Activated T-cell treated with anti-CD3 and anti-CD28 coated beads for 48 hours (primary cell): ENCODE results near the gene MEPE.
A peak's percentile ranks its signal among the peaks of the same experiment; 100 is the strongest.
"Not testable (repeated sequence)": the region's sequence is repeated elsewhere in the genome, so short reads cannot be mapped to it uniquely, and the experiment has no call there.

Source experiments
- DNase-seq: peaks from one replicate; pipeline ENCODE4 v3.0.0-alpha.2; 2020; ENCODE audit warnings: low read depth

Gene MEPE

DNA sequence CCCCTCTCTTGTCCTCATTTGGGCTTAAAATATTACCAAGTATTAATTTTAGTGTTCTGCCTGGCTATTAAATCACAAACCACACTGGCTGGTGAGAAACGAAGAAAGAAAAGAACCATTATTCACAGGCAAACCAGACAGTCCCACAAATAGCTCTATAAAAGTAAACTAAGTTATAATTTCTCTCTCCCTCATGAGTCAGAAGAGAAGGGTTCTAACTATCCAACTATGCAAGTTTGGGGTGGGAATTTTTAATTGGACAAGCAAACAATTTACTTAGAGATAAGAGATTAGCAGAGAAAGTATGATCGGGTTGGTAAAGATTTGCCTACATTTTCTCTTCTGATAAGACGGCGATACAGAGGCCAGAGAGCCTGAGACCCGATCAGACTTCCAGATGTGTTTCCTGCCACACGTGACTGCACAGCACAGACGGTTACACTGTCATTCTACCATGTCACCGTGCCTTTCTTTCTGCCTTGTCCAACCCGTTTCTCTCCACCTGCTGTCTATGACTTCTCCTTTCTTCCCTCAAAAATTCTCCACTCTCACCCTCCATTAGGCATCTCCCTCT, 52.3 kb downstream of the MEPE start:
- no peak for DNase-seq

DNA sequence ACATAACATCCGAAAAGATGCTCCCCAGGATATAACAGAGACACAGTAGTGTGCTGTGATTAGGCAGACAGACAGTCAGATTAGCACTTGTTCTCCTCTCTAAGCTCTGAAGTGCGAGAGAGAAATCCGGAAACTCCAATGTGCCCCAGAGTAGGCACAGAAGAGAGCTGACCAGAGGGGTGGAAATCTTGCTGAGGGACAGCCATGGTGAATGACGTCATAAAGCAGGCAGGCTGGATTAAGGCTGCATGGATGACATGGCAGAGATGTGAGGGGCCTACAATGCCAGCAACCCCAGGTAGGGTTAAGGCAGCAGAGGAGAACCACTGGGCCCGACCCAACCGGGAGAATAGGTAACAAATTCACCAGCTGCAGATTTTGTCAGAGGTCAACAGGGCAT, 53.3 kb downstream of the MEPE start:
- DNase-seq, result no peak

DNA sequence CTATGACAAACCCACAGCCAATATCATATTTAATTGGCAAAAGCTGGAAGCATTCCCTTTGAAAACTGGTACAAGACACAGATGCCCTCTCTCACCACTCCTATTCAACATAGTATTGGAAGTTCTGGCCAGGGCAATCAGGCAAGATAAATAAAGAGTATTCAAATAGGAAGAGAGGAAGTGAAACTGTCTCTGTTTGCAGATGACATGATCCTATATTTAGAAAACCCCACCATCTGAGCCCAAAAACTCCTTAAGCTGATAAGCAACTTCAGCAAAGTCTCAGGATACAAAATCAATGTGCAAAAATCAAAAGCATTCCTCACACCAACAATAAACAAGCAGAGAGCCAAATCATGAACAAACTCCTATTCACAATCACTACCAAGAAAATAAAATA, 58.0 kb downstream of the MEPE start:
- not testable (repeated sequence) for DNase-seq

DNA sequence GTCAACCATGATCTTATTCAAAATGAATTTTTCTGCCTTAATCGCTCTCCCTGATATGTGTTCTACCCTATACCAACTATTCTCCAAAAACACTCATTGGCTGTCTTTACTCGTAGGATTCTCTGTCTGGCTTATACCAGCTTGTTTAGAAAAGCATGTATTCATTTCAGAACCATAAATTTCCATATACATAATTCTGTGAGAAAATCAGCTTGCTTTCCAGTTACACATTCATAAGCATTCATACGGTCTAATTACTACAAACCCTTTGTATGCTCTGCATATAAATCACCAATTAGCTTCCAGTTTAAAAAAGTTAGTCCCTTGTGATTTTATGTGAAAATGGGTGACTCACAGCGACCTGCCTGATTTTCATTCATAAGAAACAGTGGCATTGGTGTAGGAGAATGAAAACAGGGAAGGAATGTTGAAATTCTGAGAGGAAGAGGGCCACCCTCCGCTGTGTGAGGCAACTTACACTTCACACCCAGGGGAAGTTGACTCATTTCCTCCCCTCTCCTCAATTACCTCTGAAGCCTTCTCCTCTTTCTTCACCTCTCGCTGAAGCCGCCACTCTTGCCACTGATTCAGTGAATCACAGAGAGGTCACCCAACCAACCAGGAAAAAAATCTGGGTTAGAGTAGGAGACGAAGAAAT, 63.3 kb downstream of the MEPE start:
- DNase-seq, result peak; percentile 7
